ENCODE data around the gene NDUFA1. TPM values are rescaled to one million over a fixed set of nuclear protein-coding genes. Genes with fewer than 3 reads are reported as not detected.

The NDUFA1 gene
- total and polyA plus RNA-seq, 10 of the 15 experiments (the other 5 are each of a cell fraction or from before 2014, with no cell fraction given) = 113 to 1,113 (median 306) TPM

GRCh38 chrX:119833905-119834304 is 37.7 kb upstream of the NDUFA1 start:
- Histone ChIP-seq H3K79me2 (ENCODE audit: control insufficient read depth, insufficient read depth, low read length) (no peaks in the 10 kb centered on the region), H3K27ac (ENCODE audit: control insufficient read depth, insufficient read depth) (no peak overlapping the region), H3K4me1 (ENCODE audit: control insufficient read depth, insufficient read depth, low read length) (no peaks in the 10 kb centered on the region), H3K9ac (ENCODE audit: control insufficient read depth, insufficient read depth, low read length) (no peak overlapping the region), H3K4me2 (ENCODE audit: control insufficient read depth, insufficient read depth) (no peak overlapping the region), H3K27me3 (replicated peaks in 1 of 2; ENCODE audit: control insufficient read depth in 2 of 2, insufficient read depth in 2 of 2, low read length in 1 of 2) (no peaks in the 10 kb centered on the region), H2AFZ (ENCODE audit: control insufficient read depth, low read depth, low read length) (no peak overlapping the region), H3K9me3 (replicated peaks; ENCODE audit: control insufficient read depth, insufficient read depth, low read length) (no peaks in the 10 kb centered on the region), H4K20me1 (ENCODE audit: control insufficient read depth, insufficient read depth) (no peaks in the 10 kb centered on the region), H3K36me3 (ENCODE audit: control insufficient read depth in 2 of 2, insufficient read depth in 2 of 2, low read length in 1 of 2) (no peaks in the 10 kb centered on the region; a peak in 2 of 4 replicates), H3K4me3 (no peak overlapping the region)
- DNase-seq (ENCODE audit: low read depth, low spot score) (no peak), FAIRE-seq (no peak), ATAC-seq (no peak)
- SMC1A ChIA-PET (ENCODE audit: uncharacterized antibody, unreplicated experiment) = interaction anchor here (0.8 to 1.0 kb wide), 3 partner anchors 10 to 42 kb away, joined by 3 read pairs; partner anchors contain the start of gene RPL39
- in situ Hi-C loops (cut with MboI) (no loop called here), intact Hi-C loops (cut with micrococcal nuclease; ENCODE audit: unreplicated experiment) (no loop called here)
- POLR2A ChIA-PET = no interaction called here
- RAD21 ChIA-PET (ENCODE audit: unreplicated experiment) = no interaction called here
- WGBS (ENCODE audit: insufficient coverage, insufficient replicate concordance, low lambda C conversion rate, missing lambda C conversion rate) = 33% methylated on average over 3 of the region's 3 CpGs
- no TSS peak for BruUV-seq (replicated peaks)
- CTCF ChIA-PET = interaction anchor here (1.4 to 1.6 kb wide), 2 partner anchors 10 to 316 kb away, joined by 3 to 5 read pairs; no protein-coding TSS in a partner anchor
- TF ChIP-seq ZNF24 (IDR thresholded peaks at IDR 0.05) (no peak), CEBPZ (IDR thresholded peaks at IDR 0.05; ENCODE audit: low read depth, low read length) (no peak), CHD1 (IDR thresholded peaks at IDR 0.05; ENCODE audit: low read depth, low read length) (no peak), PRDM15 (CRISPR knock-in tag; IDR thresholded peaks at IDR 0.05) (no peak), FOXM1 (IDR thresholded peaks at IDR 0.05; ENCODE audit: low read depth, low read length) (no peak), ZZZ3 (IDR thresholded peaks at IDR 0.05; ENCODE audit: control insufficient read depth, insufficient read length, low read depth) (no peak), RELA (IDR thresholded peaks at IDR 0.05; ENCODE audit: borderline replicate concordance, partially characterized antibody) (no peak), RBBP5 (conservative IDR thresholded peaks at IDR 0.05) (no peak), CTCF (IDR thresholded peaks at IDR 0.05 in 2 of 3, conservative IDR thresholded peaks at IDR 0.05 in 1 of 3; ENCODE audit: control insufficient read depth in 2 of 3, extremely low read depth in 1 of 3, insufficient read depth in 1 of 3, low read depth in 3 of 3, low read length in 3 of 3) (no peak), TBL1XR1 (IDR thresholded peaks at IDR 0.05; ENCODE audit: low read depth, low read length) (no peak), NR2F1 (conservative IDR thresholded peaks at IDR 0.05) (no peak), STAT3 (IDR thresholded peaks at IDR 0.05; ENCODE audit: low read depth, low read length) (no peak), MLLT1 (IDR thresholded peaks at IDR 0.05) (no peak)
